Measurements from ENCODE around the gene NMRAL1.

Gene NMRAL1

DNA sequence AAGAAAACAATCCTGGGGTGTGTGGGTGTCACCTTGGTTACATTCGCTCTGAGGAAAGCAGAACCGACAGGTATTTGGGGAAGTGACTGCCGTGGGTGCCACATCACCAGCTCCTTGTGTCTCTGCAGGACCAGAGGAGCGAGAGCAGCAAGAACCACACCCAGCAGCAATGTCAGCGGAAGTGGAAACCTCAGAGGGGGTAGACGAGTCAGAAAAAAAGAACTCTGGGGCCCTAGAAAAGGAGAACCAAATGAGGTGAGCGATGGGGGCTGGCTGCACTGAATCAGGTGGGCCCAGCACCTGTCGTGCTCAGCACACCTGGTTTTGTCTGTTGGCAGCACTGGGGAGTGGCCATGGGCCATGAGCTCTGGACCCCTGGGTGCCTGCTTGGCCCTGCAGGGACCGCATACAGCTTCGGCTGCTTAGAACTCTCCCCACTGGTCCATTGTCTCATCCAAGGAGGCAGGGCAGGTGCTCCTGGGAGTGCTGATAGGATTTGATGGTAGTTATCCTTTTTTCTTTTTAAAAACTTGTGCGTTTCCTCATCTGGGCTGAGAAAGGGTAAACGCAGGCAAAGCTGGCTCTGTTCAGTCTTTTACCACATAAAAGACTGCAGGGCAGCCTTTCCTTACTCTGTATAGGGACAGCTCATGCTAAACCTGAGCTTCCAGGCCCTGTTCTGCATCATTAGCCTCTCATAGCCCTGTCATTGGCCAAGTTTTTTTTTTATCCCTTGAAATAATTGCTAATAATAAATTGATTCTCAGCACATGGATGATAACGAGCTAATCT lies 31.1 kb upstream of the NMRAL1 start:
- peak; percentile 27 for DNase-seq (ENCODE audit: low read depth)

DNA sequence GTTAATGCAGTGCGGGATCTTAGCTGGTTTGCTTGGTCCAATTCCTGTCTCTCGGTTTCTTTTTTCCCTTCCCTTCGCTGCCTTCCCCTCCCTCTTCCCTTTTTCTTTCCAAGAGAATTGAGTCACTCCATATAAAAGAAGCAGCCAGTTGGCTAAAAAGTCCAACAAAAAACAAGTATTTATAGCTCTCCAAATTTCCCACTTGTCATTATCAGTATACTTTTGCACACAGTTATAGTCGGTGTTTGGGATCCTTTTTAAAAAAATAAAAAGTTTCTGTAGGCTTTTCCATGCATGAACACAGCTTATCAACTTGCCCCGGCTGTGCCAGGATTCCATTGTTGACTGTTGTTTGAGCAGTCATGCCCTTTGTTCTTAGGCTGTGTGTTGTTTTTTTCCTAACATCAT lies 26.6 kb upstream of the NMRAL1 start:
- DNase-seq (ENCODE audit: low read depth), result no peak

DNA sequence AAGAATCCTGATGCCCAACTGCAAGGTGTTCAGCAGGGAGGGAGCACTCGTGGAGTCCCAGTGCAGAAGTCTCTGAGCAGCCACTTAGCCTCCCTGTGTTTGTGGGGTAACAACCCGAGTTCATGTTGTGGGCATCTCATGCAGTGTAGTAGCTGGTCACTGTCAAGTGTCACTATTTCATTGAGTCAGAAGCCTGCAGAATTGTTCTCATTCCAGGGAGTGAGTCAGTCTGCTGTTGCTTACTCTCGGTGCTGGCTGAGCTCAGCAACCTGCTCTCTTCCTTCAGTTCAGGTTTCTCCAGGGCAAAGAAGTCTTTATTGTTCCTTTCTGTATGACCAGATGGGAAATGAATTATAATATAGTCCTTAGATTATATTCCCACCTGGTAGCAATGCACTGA lies 25.8 kb upstream of the NMRAL1 start:
- DNase-seq (ENCODE audit: low read depth), result no peak

DNA sequence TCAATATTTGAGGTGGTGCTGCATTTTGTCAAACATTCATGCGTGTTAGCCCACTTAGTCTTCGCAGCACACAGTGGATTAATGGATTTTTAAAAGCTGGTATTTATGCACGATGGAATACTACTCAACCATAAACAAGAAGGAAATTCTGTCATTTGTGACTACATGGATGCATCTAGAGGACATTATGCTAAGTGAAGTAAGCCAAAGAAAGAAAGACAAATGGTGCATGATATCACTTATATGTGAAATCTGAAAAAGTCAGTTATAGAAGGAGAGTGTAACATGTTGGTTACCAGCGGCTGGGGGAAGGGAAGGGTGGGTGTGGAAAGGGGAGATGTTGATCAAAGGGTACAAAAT lies 24.8 kb upstream of the NMRAL1 start:
- DNase-seq (ENCODE audit: low read depth), result no peak

DNA sequence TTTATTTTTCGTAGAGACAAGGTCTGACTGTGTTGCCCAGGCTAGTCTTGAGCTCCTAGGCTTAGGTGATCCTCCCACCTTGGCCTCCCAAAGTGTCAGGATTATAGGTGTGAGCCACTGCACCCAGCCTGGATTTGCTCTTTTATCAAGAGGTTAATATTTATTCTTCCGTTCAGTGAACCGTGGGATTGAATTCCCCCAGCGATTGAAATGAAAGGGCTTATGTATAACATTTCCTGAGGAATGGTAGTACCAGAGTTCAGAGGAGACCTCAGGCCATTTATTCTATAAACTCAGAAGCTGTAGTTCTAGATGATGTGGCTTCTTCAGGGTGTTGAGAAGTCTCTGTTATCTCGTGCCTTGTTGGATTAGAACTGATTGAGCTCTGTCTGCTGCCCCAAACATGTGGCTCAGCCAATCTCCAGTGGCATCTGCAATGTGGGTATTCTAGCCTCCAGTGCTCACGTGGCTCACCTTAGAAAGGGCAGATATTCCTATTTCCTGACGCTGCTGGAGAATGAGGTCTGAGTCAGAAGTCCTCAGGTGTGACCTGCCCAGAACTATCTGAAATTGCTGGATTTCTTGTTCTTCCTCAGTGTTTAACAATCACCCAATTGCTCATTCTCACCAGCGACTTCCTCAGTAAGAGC lies 24.2 kb upstream of the NMRAL1 start:
- no peak for DNase-seq (ENCODE audit: low read depth)

DNA sequence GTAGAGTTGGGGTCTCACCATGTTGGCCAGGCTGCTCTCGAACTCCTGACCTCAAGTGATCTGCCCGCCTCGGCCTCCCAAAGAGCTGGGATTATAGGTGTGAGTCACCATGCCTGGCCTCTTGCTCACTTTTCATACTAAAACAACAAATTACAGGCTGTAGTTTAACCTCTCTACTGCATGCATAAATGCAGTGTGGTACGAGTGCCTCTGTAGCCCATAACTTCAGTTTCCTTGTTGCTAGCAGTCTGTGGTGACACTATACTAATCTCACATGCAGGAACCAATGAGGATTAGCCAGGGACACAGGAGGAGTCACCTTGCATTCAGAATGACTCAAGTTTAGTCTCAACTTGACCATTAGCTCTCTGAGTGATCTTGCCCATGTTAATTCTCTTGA lies 21.9 kb upstream of the NMRAL1 start:
- no peak for DNase-seq (ENCODE audit: low read depth)

DNA sequence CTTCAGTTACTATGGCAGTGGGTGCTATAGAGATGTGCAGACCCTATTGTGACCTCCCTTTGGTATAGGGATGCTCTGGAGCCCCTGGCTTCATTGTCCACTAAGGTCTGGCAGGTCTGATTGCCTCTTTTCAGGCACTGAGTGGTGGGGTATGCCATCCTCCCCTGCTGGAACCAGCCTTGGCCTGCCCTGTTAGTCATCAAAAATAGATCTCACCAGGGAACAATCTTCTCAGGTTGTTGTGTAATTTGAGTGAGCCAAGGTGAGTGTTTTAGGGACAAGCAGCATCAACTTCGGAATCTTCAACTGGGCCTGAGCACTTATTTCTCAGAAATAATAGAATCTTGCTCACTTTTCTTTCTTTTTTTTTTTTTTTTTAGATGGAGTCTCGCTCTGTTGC lies 21.3 kb upstream of the NMRAL1 start:
- no peak for DNase-seq (ENCODE audit: low read depth)

DNA sequence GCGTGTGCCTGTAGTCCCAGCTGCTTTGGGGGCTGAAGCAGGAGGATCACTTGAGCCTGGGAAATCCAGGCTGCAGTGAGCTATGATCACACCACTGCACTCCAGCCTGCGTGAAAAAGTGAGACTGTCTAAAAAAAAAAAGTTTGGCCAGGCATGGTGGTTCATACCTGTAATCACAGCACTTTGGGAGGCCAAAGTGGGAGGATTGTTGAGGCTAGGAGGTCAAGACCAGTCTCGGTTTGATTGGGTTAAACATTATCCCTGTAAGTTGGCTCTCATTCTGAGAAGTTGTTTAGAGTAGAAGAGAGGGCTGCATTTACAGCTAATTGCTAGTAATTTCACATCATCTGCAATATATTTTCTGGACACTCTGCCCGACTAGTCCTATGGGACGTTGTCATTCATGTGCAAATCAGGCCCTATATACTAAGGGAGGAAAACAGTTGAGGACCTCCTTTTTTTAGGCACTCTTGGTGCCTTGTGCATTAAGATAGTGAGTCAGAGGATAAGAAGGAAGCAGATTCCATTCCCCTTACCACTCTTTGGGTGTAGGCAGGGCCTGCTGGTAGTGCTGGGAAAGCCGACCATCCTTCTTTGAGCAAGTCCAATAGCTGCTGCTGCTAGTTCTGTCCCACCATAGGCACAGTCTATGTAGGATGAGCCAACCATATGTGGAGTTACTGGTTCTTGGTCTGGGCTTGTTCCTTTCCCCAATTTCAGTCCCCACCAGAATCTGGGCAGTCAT lies 20.5 kb upstream of the NMRAL1 start:
- no peak for DNase-seq (ENCODE audit: low read depth)

DNA sequence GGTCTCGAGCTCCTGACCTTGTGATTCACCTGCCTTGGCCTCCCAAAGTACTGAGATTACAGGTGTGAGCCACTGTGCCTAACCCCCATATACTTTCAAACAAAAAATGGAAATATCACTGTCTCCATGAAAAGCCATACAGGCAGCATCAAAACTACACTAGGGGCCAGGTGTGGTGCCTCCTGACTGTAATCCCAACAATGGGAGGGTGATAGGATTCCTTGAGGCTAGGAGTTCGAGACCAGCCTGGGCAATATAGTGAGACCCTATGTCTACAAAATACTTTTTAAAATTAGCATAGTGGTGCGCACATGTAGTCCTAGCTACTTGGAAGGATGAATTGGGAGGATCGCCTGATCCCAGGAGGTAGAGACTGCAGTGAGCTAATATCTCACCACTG lies 17.5 kb upstream of the NMRAL1 start:
- DNase-seq (ENCODE audit: low read depth), result no peak

DNA sequence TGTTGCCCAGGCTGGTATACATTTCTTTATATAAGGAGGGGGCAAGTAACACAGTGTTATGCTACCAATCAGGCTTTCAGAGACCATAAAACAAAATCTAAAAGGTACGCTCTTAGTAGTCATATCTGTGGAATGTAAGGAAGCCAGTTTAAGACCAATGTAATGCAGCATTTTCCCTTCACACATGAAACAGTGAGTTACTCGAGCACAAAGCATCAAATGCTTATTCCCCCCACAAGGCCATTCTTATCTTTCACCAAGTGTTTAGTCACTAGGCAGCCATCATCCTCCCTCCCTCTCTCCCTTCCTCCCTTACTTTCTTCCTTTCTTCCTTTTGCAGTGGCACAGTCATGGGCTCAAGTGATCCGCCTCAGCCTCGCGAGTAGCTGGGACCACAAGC lies 14.6 kb upstream of the NMRAL1 start:
- DNase-seq (ENCODE audit: low read depth), result no peak

DNA sequence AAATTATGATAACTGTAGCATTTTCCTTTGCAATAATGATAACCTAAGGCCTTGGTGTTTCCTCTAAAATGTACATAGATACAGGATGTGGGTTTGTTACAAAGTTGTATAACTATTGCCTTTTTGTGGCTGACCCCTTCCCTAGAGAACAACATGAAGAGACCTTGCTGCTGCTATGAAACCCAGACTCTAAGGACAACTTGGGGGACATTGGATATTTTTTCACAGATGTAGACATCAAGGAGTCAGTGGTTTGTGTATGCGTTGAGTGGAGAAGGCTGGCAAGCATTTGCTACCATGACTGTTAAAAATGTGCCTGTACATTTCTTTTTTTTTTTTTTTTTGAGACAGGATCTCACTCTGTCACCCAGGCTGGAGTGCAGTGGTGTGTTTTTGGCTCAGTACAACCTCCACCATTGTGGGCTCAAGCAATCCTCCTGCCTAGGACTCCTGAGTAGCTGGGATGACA lies 14.1 kb upstream of the NMRAL1 start:
- no peak for DNase-seq (ENCODE audit: low read depth)

DNA sequence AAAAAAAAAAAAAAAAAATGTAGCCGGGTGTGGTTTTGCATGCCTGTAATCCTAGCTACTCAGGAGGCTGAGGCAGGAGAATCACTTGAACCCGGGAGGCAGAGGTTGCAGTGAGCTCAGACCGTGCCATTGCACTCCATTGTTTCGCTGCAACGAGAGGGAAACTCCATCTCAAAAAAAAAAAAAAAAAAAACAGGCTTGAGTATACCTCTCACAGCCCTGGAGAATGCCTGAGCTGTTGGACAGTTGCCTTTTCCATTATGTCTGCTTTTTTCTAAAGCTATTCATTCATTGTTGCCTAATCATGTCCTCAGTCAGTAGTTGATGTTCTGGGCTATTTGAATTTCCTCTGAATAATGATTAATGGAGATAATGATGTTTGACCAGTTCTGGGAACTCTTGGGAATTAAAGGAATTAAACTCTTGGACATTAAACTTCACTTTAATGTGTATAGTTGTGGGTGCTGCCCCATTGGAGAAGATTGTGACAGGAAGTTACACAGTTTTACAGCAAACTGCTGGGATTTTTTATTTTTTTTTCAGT lies 13.6 kb upstream of the NMRAL1 start:
- DNase-seq (ENCODE audit: low read depth), result no peak

DNA sequence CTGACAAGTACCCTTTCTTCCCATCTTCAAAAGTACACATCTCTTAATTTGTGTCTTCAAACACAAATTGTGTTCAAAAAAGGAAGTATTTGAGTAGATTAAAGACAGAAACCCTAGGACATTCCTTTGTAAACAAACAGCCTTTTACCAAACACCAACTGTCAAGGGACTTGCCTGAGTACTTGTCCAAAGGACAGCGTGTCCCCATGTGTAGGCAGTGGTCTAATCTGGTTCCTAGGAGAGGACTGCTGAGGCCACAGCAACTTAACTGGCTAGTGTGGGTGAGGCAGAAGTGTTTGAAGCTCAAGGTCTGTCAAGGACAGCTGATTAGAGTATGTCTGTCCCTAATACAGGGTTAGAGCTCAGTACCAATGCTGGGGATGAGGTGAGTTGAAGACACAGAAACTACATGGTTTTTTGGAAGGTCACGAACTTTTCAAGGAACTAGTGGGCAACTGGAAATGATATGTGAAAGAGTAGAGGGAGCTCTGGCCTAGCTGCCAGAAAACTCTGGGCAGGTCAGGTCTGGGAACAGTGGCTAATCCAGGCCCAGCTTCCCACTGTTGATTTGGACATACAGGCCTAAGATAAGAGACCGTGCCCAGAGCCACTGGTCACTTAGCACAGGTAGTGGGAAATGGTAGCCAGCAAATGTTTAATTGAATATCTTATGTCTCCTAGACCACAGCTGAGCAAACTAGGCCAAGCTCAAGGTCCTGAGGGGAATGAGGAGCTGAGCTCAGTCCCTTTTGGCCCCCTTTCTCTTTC lies 11.9 kb upstream of the NMRAL1 start:
- no peak for DNase-seq (ENCODE audit: low read depth)

DNA sequence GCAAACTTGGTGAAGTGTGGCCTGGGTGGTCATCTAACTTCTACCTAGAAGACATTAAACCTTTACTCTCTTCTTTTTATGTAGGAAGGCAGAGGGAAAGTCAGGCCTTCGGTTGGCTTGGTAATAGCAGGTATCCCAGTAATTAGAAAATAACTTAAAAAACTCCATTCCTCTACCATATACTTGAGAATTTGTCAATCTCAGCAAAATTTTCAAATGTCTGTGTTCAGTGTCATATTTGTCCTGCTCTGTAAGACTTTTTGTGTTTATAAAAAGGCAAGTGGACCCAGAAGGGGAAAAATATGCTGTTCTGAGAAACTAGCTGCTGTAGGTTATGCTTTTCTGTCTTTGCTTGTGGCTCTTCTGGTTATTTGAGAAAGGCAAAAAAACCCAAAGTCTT lies 7.5 kb upstream of the NMRAL1 start:
- DNase-seq (ENCODE audit: low read depth), result no peak

DNA sequence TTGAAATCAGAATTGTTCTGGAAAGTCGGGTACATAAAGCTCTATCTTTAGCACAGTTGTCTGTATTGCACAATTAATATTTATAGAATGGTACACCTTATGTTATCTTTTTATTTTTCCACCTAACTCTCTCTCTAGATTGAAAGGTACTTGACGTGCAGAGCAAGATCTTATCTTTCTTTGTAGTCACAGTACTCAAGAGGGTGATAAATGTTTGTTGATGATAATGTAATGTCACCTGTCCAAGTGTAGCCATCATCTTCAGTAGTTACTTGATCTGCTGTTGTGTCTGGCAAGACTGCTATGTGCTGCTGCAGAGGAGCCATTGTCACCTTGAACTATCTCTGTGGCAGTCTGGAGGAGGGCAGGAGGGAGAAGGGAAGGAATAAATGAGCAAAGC lies 7.1 kb upstream of the NMRAL1 start:
- DNase-seq (ENCODE audit: low read depth), result no peak

DNA sequence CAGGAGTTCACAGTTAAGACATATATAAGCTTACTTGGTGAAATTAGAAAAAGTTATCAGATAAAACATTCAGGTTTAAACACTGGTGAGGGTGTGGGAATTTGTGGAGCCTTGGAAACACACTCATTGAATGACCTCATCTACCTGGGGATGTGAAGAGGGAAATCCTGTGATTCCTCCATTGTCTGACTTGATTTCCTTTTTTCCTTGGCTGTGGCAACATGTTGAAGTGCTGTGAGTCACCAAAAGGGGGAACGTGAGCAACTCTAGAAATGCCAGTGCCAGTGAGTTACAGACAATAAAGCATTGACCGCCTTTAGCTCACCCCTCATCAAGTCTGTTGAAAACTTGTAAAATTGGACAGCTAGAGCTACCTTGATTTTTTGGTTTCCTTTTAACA lies 3.5 kb upstream of the NMRAL1 start:
- no peak for DNase-seq (ENCODE audit: low read depth)

DNA sequence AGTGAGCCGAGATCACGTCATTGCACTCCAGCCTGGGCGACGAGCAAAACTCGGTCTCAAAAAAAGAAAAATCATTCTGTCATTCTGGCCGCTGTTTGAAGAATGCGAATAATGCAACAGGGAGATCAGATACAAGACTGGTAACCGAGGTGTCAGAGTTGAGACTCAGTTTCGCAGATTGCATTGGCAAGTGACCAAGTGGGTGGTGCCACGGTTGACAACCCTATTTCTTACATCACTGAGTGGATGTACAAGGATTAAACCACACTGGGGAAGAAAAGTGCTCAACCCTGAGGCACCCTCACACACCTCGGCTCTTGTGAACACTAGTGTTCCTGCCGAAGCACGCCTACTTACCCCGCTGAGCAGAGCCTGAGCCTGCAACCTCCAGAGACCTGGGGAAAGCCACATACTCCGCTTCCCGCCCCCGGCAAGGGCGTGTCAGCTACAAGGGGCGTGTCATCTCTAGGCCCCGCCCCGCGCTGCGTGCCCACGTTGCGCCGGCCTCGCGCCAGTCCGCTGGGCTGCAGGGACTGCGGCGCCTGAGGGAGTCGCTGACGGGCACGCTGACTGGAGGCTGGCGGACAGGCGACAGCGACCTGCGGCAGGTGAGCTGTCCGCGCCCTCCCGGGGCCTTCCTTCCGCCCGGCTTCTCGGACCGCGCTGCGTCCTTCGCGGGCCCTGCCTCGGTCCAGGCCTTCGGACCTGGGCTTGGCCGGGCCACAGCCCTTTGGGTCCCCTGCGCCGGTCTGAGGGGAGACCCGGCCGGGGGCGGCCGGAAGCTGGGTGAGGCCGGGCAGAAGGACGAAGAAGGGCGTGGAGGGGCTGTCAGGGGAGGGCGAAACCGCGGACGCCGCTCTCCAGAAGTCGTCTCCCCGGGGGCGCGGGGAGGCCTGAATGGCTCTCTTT lies 1.7 kb upstream of the NMRAL1 start, which contains the start of gene HMOX2:
Gene HMOX2, plus strand, starts transcription at position 519 of the 909 bp plus-strand sequence. CDS start 29,127 bp downstream, outside the sequence.
- DNase-seq (ENCODE audit: low read depth), result peak; percentile 87

DNA sequence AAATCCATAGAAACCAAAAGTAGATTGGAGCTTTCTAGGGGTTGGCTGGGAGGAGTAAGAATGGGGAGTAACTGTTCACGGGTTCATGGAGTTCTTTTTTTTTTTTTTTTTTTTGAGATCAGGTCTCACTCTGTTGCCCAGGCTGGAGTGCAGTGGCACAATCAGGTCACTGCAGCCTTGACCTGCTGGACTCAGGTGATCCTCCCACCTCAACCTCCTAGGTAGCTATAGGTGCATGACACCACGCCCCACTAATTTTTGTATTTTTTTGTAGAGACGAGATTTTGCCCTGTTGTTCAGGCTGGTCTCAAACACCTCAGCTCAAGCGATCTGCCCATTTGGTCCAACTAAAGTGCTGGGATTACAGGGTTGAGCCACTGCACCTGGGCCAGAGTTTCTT lies 1.5 kb downstream of the NMRAL1 start:
- no peak for DNase-seq (ENCODE audit: low read depth)

DNA sequence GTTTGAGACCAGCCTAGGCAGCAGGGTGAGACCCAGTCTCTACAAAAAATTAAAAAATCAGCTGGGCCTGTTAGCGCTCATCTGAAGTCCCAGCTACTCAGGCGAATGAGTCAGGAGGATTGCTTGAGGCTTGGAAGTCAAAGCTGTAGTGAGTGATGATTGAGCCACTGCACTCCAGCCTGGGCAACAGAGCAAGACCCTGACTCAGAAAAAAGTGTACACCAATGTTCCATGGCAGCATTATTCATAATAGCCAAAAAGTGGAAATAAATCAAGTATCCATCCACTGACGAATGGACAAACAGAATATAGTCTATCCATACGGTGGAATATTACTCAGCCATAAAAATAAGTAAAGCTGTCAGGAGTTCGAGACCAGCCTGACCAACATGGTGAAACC lies 2.6 kb downstream of the NMRAL1 start:
- no peak for DNase-seq (ENCODE audit: low read depth)

DNA sequence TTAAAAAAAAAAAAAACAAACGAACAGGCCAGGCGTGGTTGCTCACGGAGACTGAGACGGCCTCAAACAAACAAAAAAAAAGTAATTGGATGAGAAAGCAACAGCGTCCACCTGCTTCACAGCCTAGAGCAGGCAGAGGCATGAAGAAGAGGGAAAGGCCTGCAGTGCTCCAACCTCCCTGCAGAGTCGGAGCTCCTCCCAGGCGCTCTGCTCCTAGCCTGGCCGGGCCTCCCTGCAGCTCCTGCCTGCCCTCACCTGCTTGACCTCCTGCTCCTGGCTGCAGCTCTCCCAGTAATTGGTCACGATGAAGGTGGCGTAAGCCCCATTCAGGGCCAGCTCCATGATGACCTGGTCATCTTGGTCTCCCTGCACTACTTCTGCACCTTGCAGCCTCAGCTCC lies 5.5 kb downstream of the NMRAL1 start:
- DNase-seq (ENCODE audit: low read depth), result no peak

DNA sequence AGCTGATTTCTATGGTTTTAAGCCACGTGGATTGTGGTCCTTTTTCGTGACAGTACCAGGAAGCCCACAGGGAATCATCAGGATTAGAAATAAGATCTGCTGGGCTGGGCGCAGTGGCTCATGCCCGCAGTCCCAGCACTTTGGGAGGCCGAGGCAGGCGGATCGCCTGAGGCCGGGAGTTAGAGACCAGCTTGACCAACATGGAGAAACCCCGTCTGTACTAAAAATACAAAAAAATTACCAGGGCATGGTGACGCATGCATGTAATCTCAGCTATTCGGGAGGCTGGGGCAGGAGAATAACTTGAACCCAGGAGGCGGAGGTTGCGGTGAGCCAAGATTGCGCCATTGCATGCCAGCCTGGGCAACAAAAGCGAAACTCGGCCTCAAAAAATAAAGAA lies 6.5 kb downstream of the NMRAL1 start:
- DNase-seq (ENCODE audit: low read depth), result no peak

Data from stimulated activated CD8-positive, alpha-beta memory T cell treated with anti-CD3 and anti-CD28 coated beads, Interleukin-7, amount 100 ng/mL, for 24 hours (primary cell).